A549 (cell line): ENCODE measurements around the gene HLA-G. TPM values are rescaled to one million over a fixed set of nuclear protein-coding genes. Genes with fewer than 3 reads are reported as not detected.

Source experiments
- ATAC-seq, 2 experiments: fragments of 200-7000 bp in 1 of 2; fragments of >200 bp in 1 of 2; cut with Nextera tagmentation in 1 of 2; cut with Tn5 transposase in 1 of 2; 3 replicates each; pipeline versions ENCODE4 v1.8.0 to v1.9.1; 2018 to 2020; ENCODE audit warnings: mild to moderate bottlenecking in 1 of 2, moderate library complexity in 1 of 2
- CTCF ChIA-PET: fragments of 300-600 bp; sonication (Branson Sonifier 250); formaldehyde crosslinking; extraction: SDS; loops from one replicate; lab custom pipeline; 2021; ENCODE audit warnings: antibody characterized with exemption, inconsistent platforms; lab: Yijun Ruan, JAX
- POLR2A ChIA-PET: fragments of 350-600 bp; formaldehyde crosslinking; extraction: SDS; loops from one replicate; lab custom pipeline; 2021; ENCODE audit warnings: antibody characterized with exemption, inconsistent platforms; lab: Yijun Ruan, JAX
- DNase-seq, 2 experiments: peaks; one replicate each; pipeline versions ENCODE4 v3.0.0 to v3.0.0-alpha.2; 2011 to 2016; ENCODE audit warnings: low read depth in 1 of 2, low spot score in 1 of 2
- FAIRE-seq: peaks from 2 replicates; lab custom pipeline; 2011; peaks lifted over from hg19 to GRCh38; lab: Jason Lieb, UNC
- H3K27ac ChIP-seq, 2 experiments: fragments of >200 bp; sonication (Bioruptor Twin); formaldehyde crosslinking; 3 replicates each; pipeline ENCODE4 v1.5.1; 2016 to 2017
- H3K4me1 ChIP-seq: fragments of >200 bp; sonication (Bioruptor Twin); formaldehyde crosslinking; 3 replicates; pipeline ENCODE4 v1.6.1; 2016
- H3K4me2 ChIP-seq: fragments of >200 bp; sonication (Bioruptor Twin); formaldehyde crosslinking; 3 replicates; pipeline ENCODE4 v1.6.1; 2016
- H3K4me3 ChIP-seq: fragments of >200 bp; sonication (Bioruptor Twin); formaldehyde crosslinking; 3 replicates; pipeline ENCODE4 v1.5.1; 2016
- H3K9me3 ChIP-seq: fragments of >200 bp; sonication (Bioruptor Twin); formaldehyde crosslinking; 3 replicates; pipeline ENCODE4 v1.6.1; 2016
- BHLHE40 ChIP-seq: IDR thresholded peaks from 2 replicates; pipeline ENCODE4 v1.6.1; 2012; ENCODE audit warnings: low read depth, low read length, inconsistent platforms
- CBX8 ChIP-seq: fragments of 200-600 bp; sonication (generic); IDR thresholded peaks from 2 replicates; pipeline ENCODE4 v1.6.1; 2016
- CEBPB ChIP-seq, 2 experiments: fragments of >200 bp in 1 of 2; sonication (Bioruptor Twin) in 1 of 2; formaldehyde crosslinking in 1 of 2; IDR thresholded peaks; 2 replicates each; pipeline ENCODE4 v1.6.1; 2012 to 2016
- EHF ChIP-seq: fragments of 250-450 bp; sonication (Bioruptor Pico); IDR thresholded peaks from 2 replicates; pipeline ENCODE4 v1.5.0; 2020; ENCODE audit warnings: mild to moderate bottlenecking
- EP300 ChIP-seq, 2 experiments: fragments of >200 bp; sonication (Bioruptor Twin); formaldehyde crosslinking; IDR thresholded peaks; 2 replicates in 1 of 2; 3 replicates in 1 of 2; pipeline ENCODE4 v1.6.1; 2016 to 2017
- FOSB ChIP-seq: fragments of 250-450 bp; sonication (Bioruptor Pico); IDR thresholded peaks from 2 replicates; pipeline ENCODE4 v1.5.0; 2020; ENCODE audit warnings: mild to moderate bottlenecking, moderate library complexity
- HEYL ChIP-seq: fragments of 250-450 bp; sonication (Bioruptor Pico); IDR thresholded peaks from 2 replicates; pipeline ENCODE4 v1.8.0; 2021; ENCODE audit warnings: mild to moderate bottlenecking, moderate library complexity
- HOXB5 ChIP-seq: fragments of 250-450 bp; sonication (Bioruptor Pico); IDR thresholded peaks from 2 replicates; pipeline ENCODE4 v1.5.0; 2020; ENCODE audit warnings: mild to moderate bottlenecking, moderate library complexity
- JUN ChIP-seq, 2 experiments: fragments of >200 bp; sonication (Bioruptor Twin); formaldehyde crosslinking; IDR thresholded peaks; 2 replicates in 1 of 2; 3 replicates in 1 of 2; pipeline ENCODE4 v1.6.1; 2016 to 2017
- JUNB ChIP-seq: fragments of >200 bp; sonication (Bioruptor Twin); formaldehyde crosslinking; IDR thresholded peaks from 2 replicates; pipeline ENCODE4 v1.6.1; 2016
- KDM1A ChIP-seq: fragments of 200-600 bp; sonication (generic); IDR thresholded peaks from 2 replicates; pipeline ENCODE4 v1.6.1; 2016; ENCODE audit warnings: low read depth, mild to moderate bottlenecking
- MAX ChIP-seq: IDR thresholded peaks from 2 replicates; pipeline ENCODE4 v1.6.1; 2012
- MAZ ChIP-seq: fragments of 150-350 bp; IDR thresholded peaks from 2 replicates; pipeline ENCODE4 v1.6.1; 2014; ENCODE audit warnings: antibody characterized with exemption, low read depth, low read length, borderline replicate concordance
- NPAS2 ChIP-seq: fragments of 250-450 bp; sonication (Bioruptor Pico); IDR thresholded peaks from 2 replicates; pipeline ENCODE4 v1.8.0; 2022; ENCODE audit warnings: mild to moderate bottlenecking, moderate library complexity, borderline replicate concordance
- NR3C1 ChIP-seq: fragments of >200 bp; sonication (Bioruptor Twin); formaldehyde crosslinking; IDR thresholded peaks from 3 replicates; pipeline ENCODE4 v1.6.1; 2017
- PBX3 ChIP-seq: IDR thresholded peaks from 2 replicates; pipeline ENCODE4 v1.6.1; 2012
- PHF8 ChIP-seq: fragments of 200-600 bp; sonication (generic); IDR thresholded peaks from 2 replicates; pipeline ENCODE4 v1.6.1; 2016; ENCODE audit warnings: low read depth, mild to moderate bottlenecking, antibody characterized with exemption, moderate library complexity, borderline replicate concordance
- RAD21 ChIP-seq, 2 experiments: fragments of >200 bp in 1 of 2; sonication (Bioruptor Twin) in 1 of 2; formaldehyde crosslinking in 1 of 2; IDR thresholded peaks in 1 of 2; conservative IDR thresholded peaks in 1 of 2; 2 replicates in 1 of 2; 3 replicates in 1 of 2; pipeline ENCODE4 v1.6.1; 2012 to 2018; ENCODE audit warnings: inconsistent platforms in 1 of 2
- RFX5 ChIP-seq: fragments of 450-650 bp; IDR thresholded peaks from 2 replicates; pipeline ENCODE4 v1.7.1; 2014; ENCODE audit warnings: antibody characterized with exemption, mild to moderate bottlenecking, moderate library complexity
- RNF2 ChIP-seq: fragments of 200-600 bp; sonication (generic); IDR thresholded peaks from 2 replicates; pipeline ENCODE4 v1.6.1; 2016; ENCODE audit warnings: low read depth, mild to moderate bottlenecking, antibody characterized with exemption, moderate library complexity, borderline replicate concordance
- USF2 ChIP-seq: fragments of 450-650 bp; IDR thresholded peaks from 2 replicates; pipeline ENCODE4 v1.6.1; 2014; ENCODE audit warnings: antibody characterized with exemption
- ZC3H11A ChIP-seq: fragments of 450-650 bp; IDR thresholded peaks from 2 replicates; pipeline ENCODE4 v1.6.1; 2014; ENCODE audit warnings: antibody characterized with exemption, mild to moderate bottlenecking
- ZNF302 ChIP-seq: fragments of 250-450 bp; sonication (Bioruptor Pico); IDR thresholded peaks from 2 replicates; pipeline ENCODE4 v1.9.0; 2021; ENCODE audit warnings: inconsistent platforms, mild to moderate bottlenecking, moderate library complexity
- ZSCAN20 ChIP-seq: fragments of 250-450 bp; sonication (Bioruptor Pico); IDR thresholded peaks from 2 replicates; pipeline ENCODE4 v1.8.0; 2022; ENCODE audit warnings: mild to moderate bottlenecking, moderate library complexity
- WGBS: methylation state at CpG from one replicate; pipeline ENCODE4 v1.1.6; 2017; ENCODE audit errors: missing lambda C conversion rate; 5-methylcytosine and 5-hydroxymethylcytosine counted together
- polyA plus RNA-seq, 4 experiments: library from polyadenylated mRNA; depleted of rRNA in 3 of 4; stranded (reverse); fragments of >200 nt; fragmentation: RNase III in 1 of 4; extraction: RNeasy Plus Mini Kit Qiagen cat#74134 plus additional on column Dnase treatment in 1 of 4; gene quantifications; 2 replicates in 3 of 4; 3 replicates in 1 of 4; pipeline ENCODE4 v1.2.3, GENCODE V29; 2011 to 2017
- TF ChIP-seq, protein P1 (sequence below): fragments of 150-350 bp; IDR thresholded peaks from 2 replicates; pipeline ENCODE4 v1.6.1; 2014; ENCODE audit warnings: low read depth, mild to moderate bottlenecking, low read length

The HLA-G gene
- polyA plus RNA-seq, 2 of the 4 experiments (the other 2 are of a cell fraction): 0.06 TPM; not detected in 1

DNA sequence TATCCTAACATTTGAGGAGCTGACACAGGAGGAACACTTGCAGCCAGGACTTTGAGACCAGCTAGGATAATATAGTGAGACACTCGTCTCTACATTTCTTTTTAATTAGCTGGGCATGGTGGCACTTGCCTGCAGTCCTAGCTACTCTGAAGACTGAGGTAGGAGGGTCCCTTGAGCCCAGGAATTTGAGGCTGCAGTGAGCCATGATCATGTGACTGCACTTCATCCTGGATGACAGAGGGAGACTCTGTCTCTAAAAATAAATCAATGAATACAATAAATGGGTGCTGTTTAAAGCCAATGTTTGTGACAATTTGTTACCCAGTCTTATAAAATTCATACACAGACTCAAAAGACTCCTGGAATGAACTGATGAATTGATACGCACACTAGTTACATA, 1.8 kb upstream of the HLA-G start:
- Histone ChIP-seq H3K4me1 (no peaks in the 10 kb centered on the region), H3K4me3 (no peak overlapping the region), H3K4me2 (no peak overlapping the region), H3K27ac (no peak overlapping the region), H3K9me3 (no peaks in the 10 kb centered on the region)
- 51% methylated on average over 2 of the region's 2 CpGs for WGBS
- TF ChIP-seq ZC3H11A: no peak
- FAIRE-seq (no peak), ATAC-seq (no peak), DNase-seq (no peak)
- POLR2A ChIA-PET: no interaction called here
- CTCF ChIA-PET: interaction anchor here (0.7 kb wide), 1 partner anchor 88 kb away, joined by 3 read pairs; no protein-coding TSS in a partner anchor

GRCh38 chr6:29826271-29826670, 1.4 kb upstream of the HLA-G start:
- no peak overlapping the region for H3K27ac ChIP-seq
- ChIA-PET POLR2A (no interaction called here), CTCF (interaction anchor here (0.7 kb wide), 1 partner anchor 88 kb away, joined by 3 read pairs; no protein-coding TSS in a partner anchor)
- peak in 1 of 2 experiments; percentile 13; a peak in 1 of 6 replicates for ATAC-seq
- WGBS: 15% methylated on average over 1 of the region's 1 CpG
- no peaks in the 10 kb centered on the region for H3K9me3 ChIP-seq
- no peak for TF ChIP-seq FOSB
- TF ChIP-seq RNF2: no peak
- TF ChIP-seq JUN (IDR thresholded peaks at IDR 0.05): no peak
- no peak for TF ChIP-seq PHF8
- TF ChIP-seq, protein P1, sequence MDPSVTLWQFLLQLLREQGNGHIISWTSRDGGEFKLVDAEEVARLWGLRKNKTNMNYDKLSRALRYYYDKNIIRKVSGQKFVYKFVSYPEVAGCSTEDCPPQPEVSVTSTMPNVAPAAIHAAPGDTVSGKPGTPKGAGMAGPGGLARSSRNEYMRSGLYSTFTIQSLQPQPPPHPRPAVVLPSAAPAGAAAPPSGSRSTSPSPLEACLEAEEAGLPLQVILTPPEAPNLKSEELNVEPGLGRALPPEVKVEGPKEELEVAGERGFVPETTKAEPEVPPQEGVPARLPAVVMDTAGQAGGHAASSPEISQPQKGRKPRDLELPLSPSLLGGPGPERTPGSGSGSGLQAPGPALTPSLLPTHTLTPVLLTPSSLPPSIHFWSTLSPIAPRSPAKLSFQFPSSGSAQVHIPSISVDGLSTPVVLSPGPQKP: no peak
- DNase-seq: no peak
- H3K4me3 ChIP-seq: no peak overlapping the region
- H3K4me2 ChIP-seq: no peak overlapping the region
- no peaks in the 10 kb centered on the region for H3K4me1 ChIP-seq
- no peak for FAIRE-seq

- DNase-seq (no peak), FAIRE-seq (no peak), ATAC-seq (no peak)
- WGBS: 95% methylated on average over 14 of the region's 26 CpGs
- H3K27ac ChIP-seq: no peak overlapping the region
- POLR2A ChIA-PET: no interaction called here
- no peaks in the 10 kb centered on the region for H3K4me1 ChIP-seq
- CTCF ChIA-PET: no interaction called here
- TF ChIP-seq USF2 (no peak), KDM1A (no peak), CEBPB (IDR thresholded peaks at IDR 0.05) (no peak), EP300 (IDR thresholded peaks at IDR 0.05) (no peak), HEYL (no peak), ZNF302 (CRISPR knock-in tag) (no peak)
- no peak overlapping the region for H3K4me3 ChIP-seq
- no peaks in the 10 kb centered on the region for H3K9me3 ChIP-seq
- no peak overlapping the region for H3K4me2 ChIP-seq
Measured at GRCh38 chr6:29828471-29828797, 809 bp downstream of the HLA-G start.

- Histone ChIP-seq H3K4me1 (no peaks in the 10 kb centered on the region), H3K4me2 (no peak overlapping the region), H3K4me3 (no peak overlapping the region), H3K9me3 (no peaks in the 10 kb centered on the region), H3K27ac (no peak overlapping the region)
- no peak for FAIRE-seq
- ChIA-PET POLR2A (no interaction called here), CTCF (interaction anchor here (1.1 kb wide), 1 partner anchor 123 kb away, joined by 3 read pairs; no protein-coding TSS in a partner anchor)
- 100% methylated on average over 2 of the region's 3 CpGs for WGBS
- no peak for DNase-seq
- no peak for TF ChIP-seq ZSCAN20 (CRISPR knock-in tag)
- TF ChIP-seq ZNF302 (CRISPR knock-in tag): no peak
- TF ChIP-seq EHF: no peak
- TF ChIP-seq BHLHE40: no peak
- no peak for TF ChIP-seq USF2
- TF ChIP-seq JUNB: no peak
- TF ChIP-seq NPAS2 (CRISPR knock-in tag): no peak
- no peak for TF ChIP-seq MAX
- TF ChIP-seq RAD21 (conservative IDR thresholded peaks at IDR 0.05 in 1 of 2, IDR thresholded peaks at IDR 0.05 in 1 of 2): no peak
- no peak for TF ChIP-seq NR3C1
- no peak for TF ChIP-seq HOXB5 (CRISPR knock-in tag)
- TF ChIP-seq RNF2: no peak
- no peak for TF ChIP-seq KDM1A
- no peak for TF ChIP-seq CBX8
- no peak for TF ChIP-seq RFX5
- no peak for TF ChIP-seq PBX3
- TF ChIP-seq, protein P1: no peak
- TF ChIP-seq MAZ: no peak
- no peak for ATAC-seq
Measured at GRCh38 chr6:29829766-29830165, 2.1 kb downstream of the HLA-G start.
